HG03378 (cell line): Measurements from ENCODE around the gene MRAP.
"Not testable (repeated sequence)": the region's sequence is repeated elsewhere in the genome, so short reads cannot be mapped to it uniquely, and the experiment has no call there.

Source experiments
- ATAC-seq: cut with Tn5 transposase; IDR thresholded peaks from one replicate; pipeline ENCODE4 v1.9.1; 2021; ENCODE audit warnings: mild to moderate bottlenecking, moderate library complexity; ENCODE audit not compliant: unreplicated experiment

MRAP gene

GRCh38 chr21:32299695-32300094, 1.0 kb downstream of the MRAP start:
- ATAC-seq: no peak

GRCh38 chr21:32300117-32300681, 1.5 kb downstream of the MRAP start:
- ATAC-seq: no peak

GRCh38 chr21:32301596-32301995, 2.9 kb downstream of the MRAP start:
- no peak for ATAC-seq

- no peak for ATAC-seq
These were observed 3.9 kb downstream of the MRAP start for GRCh38 chr21:32302560-32302959.

- no peak for ATAC-seq
These were observed 4.7 kb downstream of the MRAP start for GRCh38 chr21:32303385-32303784.

- no peak for ATAC-seq
These were observed 6.3 kb downstream of the MRAP start for GRCh38 chr21:32304998-32305397.

- no peak for ATAC-seq
These were observed 7.5 kb downstream of the MRAP start for GRCh38 chr21:32306021-32306780.

- ATAC-seq: no peak
These were observed 9.1 kb downstream of the MRAP start for GRCh38 chr21:32307706-32308105.

GRCh38 chr21:32308696-32309095, 10.0 kb downstream of the MRAP start:
- no peak for ATAC-seq

- no peak for ATAC-seq
These were observed 11.3 kb downstream of the MRAP start for GRCh38 chr21:32309906-32310460.

GRCh38 chr21:32310976-32311375, 12.3 kb downstream of the MRAP start:
- not testable (repeated sequence) for ATAC-seq

GRCh38 chr21:32311621-32312020, 13.0 kb downstream of the MRAP start:
- no peak for ATAC-seq

- no peak for ATAC-seq
These were observed 13.7 kb downstream of the MRAP start for GRCh38 chr21:32312326-32312725.

GRCh38 chr21:32312976-32313375, 14.3 kb downstream of the MRAP start:
- ATAC-seq: no peak

- no peak for ATAC-seq
These were observed 16.2 kb downstream of the MRAP start for GRCh38 chr21:32314806-32315205.

- no peak for ATAC-seq
These were observed 17.0 kb downstream of the MRAP start for GRCh38 chr21:32315511-32316281.

- no peak for ATAC-seq
These were observed 17.9 kb downstream of the MRAP start for GRCh38 chr21:32316361-32317215.

- ATAC-seq: no peak
These were observed 19.1 kb downstream of the MRAP start for GRCh38 chr21:32317726-32318125.

GRCh38 chr21:32319012-32319411, 20.4 kb downstream of the MRAP start:
- no peak for ATAC-seq

GRCh38 chr21:32320059-32320458, 21.4 kb downstream of the MRAP start:
- ATAC-seq: no peak

- ATAC-seq: no peak
These were observed 22.1 kb downstream of the MRAP start for GRCh38 chr21:32320726-32321125.
